Measurements from ENCODE around the gene RALGAPB. TPM values are rescaled to one million over a fixed set of nuclear protein-coding genes. Genes with fewer than 3 reads are reported as not detected.
"Not testable (repeated sequence)": the region's sequence is repeated elsewhere in the genome, so short reads cannot be mapped to it uniquely, and the experiment has no call there.

The RALGAPB gene
- total RNA-seq, 2 experiments from 2014 or later = 19.0 to 42.9 TPM

DNA sequence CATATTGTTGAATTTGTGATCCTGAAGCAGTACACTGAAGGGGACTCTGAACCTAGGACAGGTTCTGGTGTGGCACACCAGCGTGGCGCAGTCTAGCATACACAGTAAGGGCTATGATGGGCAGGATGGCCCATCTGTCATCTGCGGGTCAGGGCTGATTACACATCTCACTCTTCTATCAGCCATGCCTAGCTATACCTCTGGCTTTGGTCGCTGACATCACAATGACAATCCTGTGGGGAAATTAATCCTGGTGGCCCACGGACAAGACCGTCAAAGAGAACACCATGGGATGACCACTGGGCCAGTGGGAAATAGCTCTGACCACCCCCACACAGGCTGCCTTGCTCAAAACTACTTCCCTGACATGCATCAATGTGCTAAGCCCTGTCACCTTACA is 40.4 kb upstream of the RALGAPB start:
- intact Hi-C loops (cut with micrococcal nuclease; ENCODE audit: unreplicated experiment) = no loop called here
- peaks cover 76% of the 10 kb centered on the region for H3K79me2 ChIP-seq (ENCODE audit: insufficient read depth, low read depth, low read length)

DNA sequence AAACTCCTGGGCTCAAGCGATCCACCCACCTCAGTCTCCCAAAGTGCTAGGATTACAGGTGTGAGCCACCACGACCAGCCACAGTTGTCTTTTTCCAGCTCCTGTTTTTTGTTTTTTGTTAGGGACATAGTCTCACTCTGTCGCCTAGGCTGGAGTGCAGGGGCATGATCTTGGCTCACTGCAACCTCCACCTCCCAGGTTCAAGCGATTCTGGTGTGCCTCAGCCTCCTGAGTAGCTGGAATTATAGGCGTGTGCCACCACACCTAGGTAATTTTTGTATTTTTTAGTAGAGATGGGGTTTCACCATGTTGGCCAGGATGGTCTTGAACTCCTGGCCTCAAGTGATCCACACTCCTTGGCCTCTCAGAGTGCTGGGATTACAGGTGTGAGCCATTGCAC is 39.8 kb upstream of the RALGAPB start:
- CTCF ChIA-PET (ENCODE audit: unreplicated experiment); intact Hi-C loops (cut with micrococcal nuclease; ENCODE audit: unreplicated experiment); H3K27ac ChIP-seq (ENCODE audit: low read depth, low read length, poor library complexity, severe bottlenecking); DNase-seq (ENCODE audit: low spot score); BruUV-seq (replicated peaks); H2AFZ ChIP-seq (ENCODE audit: low read length); H3K9me2 ChIP-seq (ENCODE audit: insufficient read depth, low read length); H3K9me3 ChIP-seq (ENCODE audit: low read length): not testable (repeated sequence)
- Histone ChIP-seq H3K4me1 (ENCODE audit: insufficient read depth, low read length, poor library complexity, severe bottlenecking) (peaks cover 26% of the 10 kb centered on the region), H3K79me2 (ENCODE audit: insufficient read depth, low read depth, low read length) (peaks cover 70% of the 10 kb centered on the region), H3K4me3 (ENCODE audit: low read depth, low read length, poor library complexity, severe bottlenecking) (peak overlapping the region; percentile 85), H3K36me3 (ENCODE audit: insufficient read depth, low read length) (peaks cover 69% of the 10 kb centered on the region), H4K20me1 (ENCODE audit: insufficient read depth, low read length) (peaks cover 51% of the 10 kb centered on the region), H3K4me2 (ENCODE audit: low read length) (peak overlapping the region; percentile 96)
- POLR2A ChIA-PET = interaction anchor here (2.9 kb wide), 1 partner anchor 40 kb away, joined by 10 read pairs; the partner anchor contains the start of gene RALGAPB

More for the DNA sequence above, 40.4 kb upstream of the RALGAPB start:
- BruUV-seq (replicated peaks) = no TSS peak
- ChIA-PET CTCF (ENCODE audit: unreplicated experiment) (no interaction called here), POLR2A (no interaction called here)
- Histone ChIP-seq H2AFZ (ENCODE audit: low read length) (no peak overlapping the region), H3K4me2 (ENCODE audit: low read length) (peak overlapping the region; percentile 96), H3K4me3 (ENCODE audit: low read depth, low read length, poor library complexity, severe bottlenecking) (peak overlapping the region; percentile 85), H3K27ac (ENCODE audit: low read depth, low read length, poor library complexity, severe bottlenecking) (no peak overlapping the region), H4K20me1 (ENCODE audit: insufficient read depth, low read length) (peaks cover 51% of the 10 kb centered on the region), H3K36me3 (ENCODE audit: insufficient read depth, low read length) (peaks cover 75% of the 10 kb centered on the region), H3K9me2 (ENCODE audit: insufficient read depth, low read length) (no peaks in the 10 kb centered on the region), H3K4me1 (ENCODE audit: insufficient read depth, low read length, poor library complexity, severe bottlenecking) (peaks cover 26% of the 10 kb centered on the region), H3K9me3 (ENCODE audit: low read length) (no peaks in the 10 kb centered on the region)
- DNase-seq (ENCODE audit: low spot score) = no peak
- TF ChIP-seq EZH2phosphoT487 (IDR thresholded peaks at IDR 0.05; ENCODE audit: borderline replicate concordance, low read depth, low read length) = no peak

DNA sequence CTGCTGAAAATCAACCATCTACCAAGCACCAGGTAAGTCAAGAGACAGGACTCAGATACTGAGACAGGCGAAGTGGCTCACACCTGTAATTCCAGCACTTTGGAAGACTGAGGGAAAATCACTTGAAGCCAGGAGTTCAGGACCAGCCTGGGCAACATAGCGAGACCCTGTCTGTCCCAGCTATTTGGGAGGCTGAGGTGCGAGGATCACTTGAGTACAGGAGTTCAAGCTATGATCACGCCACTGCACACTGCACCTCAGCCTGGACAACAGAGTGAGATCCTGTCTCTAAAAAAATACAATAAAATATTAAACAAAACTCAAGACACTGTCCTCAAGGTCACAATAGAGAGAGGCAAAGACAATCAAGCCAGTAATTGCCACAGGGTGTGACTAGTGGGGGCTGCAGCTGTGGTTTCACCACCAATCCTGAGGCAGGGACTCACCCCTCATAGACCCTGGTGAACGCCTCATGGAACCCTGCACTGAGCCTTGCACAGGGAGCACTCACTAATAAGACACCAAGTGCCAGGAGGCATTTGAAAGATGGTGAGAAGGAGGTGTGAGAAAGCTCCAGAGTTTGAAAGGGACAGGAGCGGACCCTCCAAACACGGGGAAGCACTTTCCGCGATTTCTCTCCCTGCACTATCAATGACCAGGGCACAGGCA is 39.2 kb upstream of the RALGAPB start:
- no peak for DNase-seq (ENCODE audit: low spot score)
- peaks cover 67% of the 10 kb centered on the region for H3K79me2 ChIP-seq (ENCODE audit: insufficient read depth, low read depth, low read length)
- peak overlapping the region; percentile 96 for H3K4me2 ChIP-seq (ENCODE audit: low read length)
- no TSS peak for BruUV-seq (replicated peaks)
- H3K36me3 ChIP-seq (ENCODE audit: insufficient read depth, low read length) = peaks cover 64% of the 10 kb centered on the region
- H3K9me2 ChIP-seq (ENCODE audit: insufficient read depth, low read length) = no peaks in the 10 kb centered on the region
- TF ChIP-seq EZH2phosphoT487 (IDR thresholded peaks at IDR 0.05; ENCODE audit: borderline replicate concordance, low read depth, low read length) = no peak
- TF ChIP-seq, protein P1, sequence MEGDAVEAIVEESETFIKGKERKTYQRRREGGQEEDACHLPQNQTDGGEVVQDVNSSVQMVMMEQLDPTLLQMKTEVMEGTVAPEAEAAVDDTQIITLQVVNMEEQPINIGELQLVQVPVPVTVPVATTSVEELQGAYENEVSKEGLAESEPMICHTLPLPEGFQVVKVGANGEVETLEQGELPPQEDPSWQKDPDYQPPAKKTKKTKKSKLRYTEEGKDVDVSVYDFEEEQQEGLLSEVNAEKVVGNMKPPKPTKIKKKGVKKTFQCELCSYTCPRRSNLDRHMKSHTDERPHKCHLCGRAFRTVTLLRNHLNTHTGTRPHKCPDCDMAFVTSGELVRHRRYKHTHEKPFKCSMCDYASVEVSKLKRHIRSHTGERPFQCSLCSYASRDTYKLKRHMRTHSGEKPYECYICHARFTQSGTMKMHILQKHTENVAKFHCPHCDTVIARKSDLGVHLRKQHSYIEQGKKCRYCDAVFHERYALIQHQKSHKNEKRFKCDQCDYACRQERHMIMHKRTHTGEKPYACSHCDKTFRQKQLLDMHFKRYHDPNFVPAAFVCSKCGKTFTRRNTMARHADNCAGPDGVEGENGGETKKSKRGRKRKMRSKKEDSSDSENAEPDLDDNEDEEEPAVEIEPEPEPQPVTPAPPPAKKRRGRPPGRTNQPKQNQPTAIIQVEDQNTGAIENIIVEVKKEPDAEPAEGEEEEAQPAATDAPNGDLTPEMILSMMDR (conservative IDR thresholded peaks at IDR 0.05; ENCODE audit: low read length) = no peak
- H2AFZ ChIP-seq (ENCODE audit: low read length) = no peak overlapping the region
- H3K4me1 ChIP-seq (ENCODE audit: insufficient read depth, low read length, poor library complexity, severe bottlenecking) = peaks cover 26% of the 10 kb centered on the region
- POLR2A ChIA-PET = interaction anchor here (1.0 to 2.9 kb wide), 4 partner anchors 14 to 40 kb away, joined by 3 to 27 read pairs (median 7); partner anchors contain the start of gene RALGAPB
- CTCF ChIA-PET (ENCODE audit: unreplicated experiment) = interaction anchor here (0.5 to 2.2 kb wide), 3 partner anchors 10 to 21 kb away, joined by 3 to 7 read pairs (median 6); no protein-coding TSS in a partner anchor
- H3K27ac ChIP-seq (ENCODE audit: low read depth, low read length, poor library complexity, severe bottlenecking) = no peak overlapping the region
- peaks cover 47% of the 10 kb centered on the region for H4K20me1 ChIP-seq (ENCODE audit: insufficient read depth, low read length)
- intact Hi-C loops (cut with micrococcal nuclease; ENCODE audit: unreplicated experiment) = no loop called here
- H3K9me3 ChIP-seq (ENCODE audit: low read length) = no peaks in the 10 kb centered on the region
- peak overlapping the region; percentile 85 for H3K4me3 ChIP-seq (ENCODE audit: low read depth, low read length, poor library complexity, severe bottlenecking)
